Measurements from ENCODE around the gene VPREB3. TPM values are rescaled to one million over a fixed set of nuclear protein-coding genes. Genes with fewer than 3 reads are reported as not detected.

VPREB3 gene
- total and polyA plus RNA-seq, 7 donors = 2.4 to 65.9 TPM; not detected in 5

DNA sequence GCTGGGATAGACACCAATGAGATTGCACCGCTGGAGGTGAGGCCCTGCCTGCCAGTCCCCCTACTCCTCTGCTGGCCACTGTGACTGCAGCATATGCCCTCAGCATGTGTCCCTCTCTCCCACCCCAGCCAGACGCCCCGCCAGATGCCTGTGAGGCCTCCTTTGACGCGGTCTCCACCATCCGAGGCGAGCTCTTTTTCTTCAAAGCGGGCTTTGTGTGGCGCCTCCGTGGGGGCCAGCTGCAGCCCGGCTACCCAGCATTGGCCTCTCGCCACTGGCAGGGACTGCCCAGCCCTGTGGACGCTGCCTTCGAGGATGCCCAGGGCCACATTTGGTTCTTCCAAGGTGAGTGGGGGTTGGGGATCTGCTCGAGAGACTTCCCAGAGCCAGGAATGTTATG lies 26.8 kb upstream of the VPREB3 start:
- no peaks in the 10 kb centered on the region for H3K36me3 ChIP-seq
- WGBS, 2 donors = 92 to 93% methylated on average over 15 of the region's 15 CpGs
- TF ChIP-seq, protein P1, sequence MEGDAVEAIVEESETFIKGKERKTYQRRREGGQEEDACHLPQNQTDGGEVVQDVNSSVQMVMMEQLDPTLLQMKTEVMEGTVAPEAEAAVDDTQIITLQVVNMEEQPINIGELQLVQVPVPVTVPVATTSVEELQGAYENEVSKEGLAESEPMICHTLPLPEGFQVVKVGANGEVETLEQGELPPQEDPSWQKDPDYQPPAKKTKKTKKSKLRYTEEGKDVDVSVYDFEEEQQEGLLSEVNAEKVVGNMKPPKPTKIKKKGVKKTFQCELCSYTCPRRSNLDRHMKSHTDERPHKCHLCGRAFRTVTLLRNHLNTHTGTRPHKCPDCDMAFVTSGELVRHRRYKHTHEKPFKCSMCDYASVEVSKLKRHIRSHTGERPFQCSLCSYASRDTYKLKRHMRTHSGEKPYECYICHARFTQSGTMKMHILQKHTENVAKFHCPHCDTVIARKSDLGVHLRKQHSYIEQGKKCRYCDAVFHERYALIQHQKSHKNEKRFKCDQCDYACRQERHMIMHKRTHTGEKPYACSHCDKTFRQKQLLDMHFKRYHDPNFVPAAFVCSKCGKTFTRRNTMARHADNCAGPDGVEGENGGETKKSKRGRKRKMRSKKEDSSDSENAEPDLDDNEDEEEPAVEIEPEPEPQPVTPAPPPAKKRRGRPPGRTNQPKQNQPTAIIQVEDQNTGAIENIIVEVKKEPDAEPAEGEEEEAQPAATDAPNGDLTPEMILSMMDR (IDR thresholded peaks at IDR 0.05) = no peak
- TF ChIP-seq EP300 (IDR thresholded peaks at IDR 0.05) = no peak
- no peak for TF ChIP-seq POLR2AphosphoS5 (IDR thresholded peaks at IDR 0.05)
- no peak for TF ChIP-seq POLR2A (IDR thresholded peaks at IDR 0.05)
- H3K4me1 ChIP-seq = peaks cover 0 to 18% (median 15%) of the 10 kb centered on the region in 4 donors
- peak overlapping the region in 1 of 4 donors; percentile 28 for H3K27ac ChIP-seq
- intact Hi-C loops (cut with DNase I) = no loop called here
- no peaks in the 10 kb centered on the region for H3K27me3 ChIP-seq
- no peak overlapping the region for H3K4me3 ChIP-seq
- no peaks in the 10 kb centered on the region for H3K9me3 ChIP-seq
- DNase-seq = no peak

GRCh38 chr22:23780146-23780748 lies 26.0 kb upstream of the VPREB3 start:
- Histone ChIP-seq H3K9me3 (no peaks in the 10 kb centered on the region), H3K27me3 (no peaks in the 10 kb centered on the region), H3K27ac (no peak overlapping the region), H3K4me3 (no peak overlapping the region), H3K4me1 (peaks cover 0 to 15% (median 12%) of the 10 kb centered on the region in 4 donors), H3K36me3 (no peaks in the 10 kb centered on the region)
- no peak for DNase-seq
- 92 to 94% methylated on average over 20 of the region's 20 CpGs for WGBS, 2 donors
- TF ChIP-seq, protein P1 (IDR thresholded peaks at IDR 0.05) = no peak
- TF ChIP-seq POLR2AphosphoS5 (IDR thresholded peaks at IDR 0.05) = no peak
- TF ChIP-seq EP300 (IDR thresholded peaks at IDR 0.05) = no peak
- no peak for TF ChIP-seq POLR2A (IDR thresholded peaks at IDR 0.05)
- intact Hi-C loops (cut with DNase I) = no loop called here

- intact Hi-C loops (cut with DNase I) = no loop called here
- DNase-seq = no peak
- Histone ChIP-seq H3K4me1 (peaks cover 0 to 20% (median 17%) of the 10 kb centered on the region in 4 donors), H3K27ac (no peak overlapping the region), H3K27me3 (no peaks in the 10 kb centered on the region), H3K36me3 (no peaks in the 10 kb centered on the region), H3K4me3 (no peak overlapping the region), H3K9me3 (no peaks in the 10 kb centered on the region)
- WGBS, 2 donors = 93 to 94% methylated on average over 5 of the region's 5 CpGs
- no peak for TF ChIP-seq EP300 (IDR thresholded peaks at IDR 0.05)
- no peak for TF ChIP-seq POLR2A (IDR thresholded peaks at IDR 0.05)
- TF ChIP-seq, protein P1 (IDR thresholded peaks at IDR 0.05) = no peak
These were observed 25.5 kb upstream of the VPREB3 start for GRCh38 chr22:23779731-23780130.

DNA sequence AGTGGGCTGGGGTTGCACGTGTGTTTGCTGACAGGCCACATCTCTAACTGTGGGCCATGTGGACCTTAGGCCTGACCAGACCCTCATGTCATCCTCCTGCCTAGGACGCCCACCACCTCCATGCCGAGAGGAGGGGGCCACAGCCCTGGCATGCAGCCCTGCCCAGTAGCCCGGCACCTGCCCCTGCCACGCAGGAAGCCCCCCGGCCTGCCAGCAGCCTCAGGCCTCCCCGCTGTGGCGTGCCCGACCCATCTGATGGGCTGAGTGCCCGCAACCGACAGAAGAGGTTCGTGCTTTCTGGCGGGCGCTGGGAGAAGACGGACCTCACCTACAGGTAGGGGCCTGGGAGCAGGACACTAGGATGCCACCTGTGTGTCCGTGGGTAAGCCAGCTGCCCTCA lies 24.9 kb upstream of the VPREB3 start:
- WGBS, 2 donors = 94 to 95% methylated on average over 16 of the region's 16 CpGs
- intact Hi-C loops (cut with DNase I) = no loop called here
- DNase-seq = no peak
- H3K27me3 ChIP-seq = no peaks in the 10 kb centered on the region
- no peaks in the 10 kb centered on the region for H3K36me3 ChIP-seq
- no peaks in the 10 kb centered on the region for H3K9me3 ChIP-seq
- H3K4me1 ChIP-seq = peaks cover 0 to 27% (median 23%) of the 10 kb centered on the region in 4 donors
- no peak overlapping the region for H3K4me3 ChIP-seq
- H3K27ac ChIP-seq = no peak overlapping the region
- TF ChIP-seq, protein P1 (IDR thresholded peaks at IDR 0.05) = no peak
- no peak for TF ChIP-seq EP300 (IDR thresholded peaks at IDR 0.05)

GRCh38 chr22:23778577-23778900 lies 24.3 kb upstream of the VPREB3 start:
- peaks cover 0 to 32% (median 29%) of the 10 kb centered on the region in 4 donors for H3K4me1 ChIP-seq
- TF ChIP-seq, protein P1 (IDR thresholded peaks at IDR 0.05) = no peak
- TF ChIP-seq EP300 (IDR thresholded peaks at IDR 0.05) (no peak), POLR2AphosphoS5 (IDR thresholded peaks at IDR 0.05) (no peak), POLR2A (IDR thresholded peaks at IDR 0.05) (no peak)
- no peaks in the 10 kb centered on the region for H3K9me3 ChIP-seq
- H3K27ac ChIP-seq = peak overlapping the region in 2 of 4 donors; percentile 70 to 76
- no peaks in the 10 kb centered on the region for H3K36me3 ChIP-seq
- DNase-seq = no peak
- WGBS, 2 donors = 81 to 86% methylated on average over 3 of the region's 3 CpGs
- intact Hi-C loops (cut with DNase I) = no loop called here
- no peaks in the 10 kb centered on the region for H3K27me3 ChIP-seq
- no peak overlapping the region for H3K4me3 ChIP-seq

Data from sigmoid colon (tissue), 7 donors.